Ecto neural progenitor cell (in vitro differentiated cells): Measurements from ENCODE around the gene SFXN4.

ENCODE experiments used
- DNase-seq: peaks from one replicate; pipeline ENCODE4 v3.0.0-alpha.2; 2018; ENCODE audit warnings: low spot score

The SFXN4 gene

GRCh38 chr10:119165171-119166117, at the start of gene SFXN4:
Gene SFXN4 (minus strand): TSS chr10:119165714. CDS start chr10:119165647, 67 bp downstream.
- DNase-seq, result peak; percentile 79

- peak; percentile 61 for DNase-seq
These were observed 46.3 kb upstream of the SFXN4 start for GRCh38 chr10:119211625-119212441.

GRCh38 chr10:119211176-119211575, 45.7 kb upstream of the SFXN4 start:
- DNase-seq, result no peak

- no peak for DNase-seq
These were observed 45.1 kb upstream of the SFXN4 start for GRCh38 chr10:119210633-119211032.

- DNase-seq, result no peak
These were observed 44.3 kb upstream of the SFXN4 start for GRCh38 chr10:119209736-119210355.

GRCh38 chr10:119209035-119209735, 43.7 kb upstream of the SFXN4 start:
- DNase-seq, result peak; percentile 70

GRCh38 chr10:119208553-119208940, 43.0 kb upstream of the SFXN4 start:
- DNase-seq, result no peak

GRCh38 chr10:119207713-119208552, 42.4 kb upstream of the SFXN4 start:
- DNase-seq, result peak; percentile 88

GRCh38 chr10:119207366-119207666, 41.8 kb upstream of the SFXN4 start, which contains the start of gene GRK5:
Gene GRK5 (plus strand): TSS chr10:119207571. CDS start chr10:119207918, 347 bp downstream.
- peak; percentile 96 for DNase-seq

- peak; percentile 87 for DNase-seq
These were observed 41.3 kb upstream of the SFXN4 start for GRCh38 chr10:119206603-119207365.

- no peak for DNase-seq
These were observed 40.5 kb upstream of the SFXN4 start for GRCh38 chr10:119205894-119206602.

GRCh38 chr10:119203006-119203405, 37.5 kb upstream of the SFXN4 start:
- no peak for DNase-seq

GRCh38 chr10:119201233-119201632, 35.7 kb upstream of the SFXN4 start:
- DNase-seq, result no peak

- peak; percentile 72 for DNase-seq
These were observed 33.9 kb upstream of the SFXN4 start for GRCh38 chr10:119199231-119199992.

- DNase-seq, result no peak
These were observed 32.9 kb upstream of the SFXN4 start for GRCh38 chr10:119198438-119198837.

GRCh38 chr10:119197921-119198320, 32.4 kb upstream of the SFXN4 start:
- no peak for DNase-seq

GRCh38 chr10:119191881-119192280, 26.4 kb upstream of the SFXN4 start:
- no peak for DNase-seq

- no peak for DNase-seq
These were observed 25.7 kb upstream of the SFXN4 start for GRCh38 chr10:119190954-119191785.
